GM12865 (cell line): ENCODE data around the gene LRP1.

Experiments used
- DNase-seq: peaks from one replicate; pipeline ENCODE4 v3.0.0; 2010; ENCODE audit warnings: low read depth
- H3K4me3 ChIP-seq: 2 replicates; pipeline ENCODE4 v1.5.1; 2011; ENCODE audit warnings: mild to moderate bottlenecking, low read depth, low read length, control low read depth
- TF ChIP-seq, protein P1 (sequence below): IDR thresholded peaks from 2 replicates; pipeline ENCODE4 v1.5.1; 2011; ENCODE audit warnings: low read length, control low read depth, low read depth, inconsistent platforms; ENCODE audit not compliant: insufficient read depth; ENCODE audit errors: missing control alignments

Gene LRP1

DNA sequence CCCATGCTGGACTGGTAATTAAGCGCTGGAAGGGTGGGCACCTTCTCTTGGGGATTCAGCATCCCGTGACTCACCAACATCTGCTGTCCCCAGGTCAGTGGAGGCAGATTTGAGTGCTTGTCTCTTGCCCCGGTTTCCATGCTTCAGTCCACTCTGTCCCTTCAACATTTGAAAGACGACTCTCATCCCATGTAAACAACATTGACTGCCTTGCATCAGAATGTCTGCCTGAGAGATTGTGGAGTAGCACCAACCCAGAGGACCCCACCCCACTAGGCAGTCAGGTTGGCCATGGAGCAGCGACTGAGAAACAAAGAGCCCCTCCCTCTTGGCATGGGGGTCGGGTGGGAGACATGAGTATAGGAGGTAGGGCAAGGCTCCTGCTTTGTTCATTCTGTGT is 127.6 kb downstream of the LRP1 start:
- DNase-seq: no peak
- H3K4me3 ChIP-seq: no peak overlapping the region
- TF ChIP-seq, protein P1, sequence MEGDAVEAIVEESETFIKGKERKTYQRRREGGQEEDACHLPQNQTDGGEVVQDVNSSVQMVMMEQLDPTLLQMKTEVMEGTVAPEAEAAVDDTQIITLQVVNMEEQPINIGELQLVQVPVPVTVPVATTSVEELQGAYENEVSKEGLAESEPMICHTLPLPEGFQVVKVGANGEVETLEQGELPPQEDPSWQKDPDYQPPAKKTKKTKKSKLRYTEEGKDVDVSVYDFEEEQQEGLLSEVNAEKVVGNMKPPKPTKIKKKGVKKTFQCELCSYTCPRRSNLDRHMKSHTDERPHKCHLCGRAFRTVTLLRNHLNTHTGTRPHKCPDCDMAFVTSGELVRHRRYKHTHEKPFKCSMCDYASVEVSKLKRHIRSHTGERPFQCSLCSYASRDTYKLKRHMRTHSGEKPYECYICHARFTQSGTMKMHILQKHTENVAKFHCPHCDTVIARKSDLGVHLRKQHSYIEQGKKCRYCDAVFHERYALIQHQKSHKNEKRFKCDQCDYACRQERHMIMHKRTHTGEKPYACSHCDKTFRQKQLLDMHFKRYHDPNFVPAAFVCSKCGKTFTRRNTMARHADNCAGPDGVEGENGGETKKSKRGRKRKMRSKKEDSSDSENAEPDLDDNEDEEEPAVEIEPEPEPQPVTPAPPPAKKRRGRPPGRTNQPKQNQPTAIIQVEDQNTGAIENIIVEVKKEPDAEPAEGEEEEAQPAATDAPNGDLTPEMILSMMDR: no peak

DNA sequence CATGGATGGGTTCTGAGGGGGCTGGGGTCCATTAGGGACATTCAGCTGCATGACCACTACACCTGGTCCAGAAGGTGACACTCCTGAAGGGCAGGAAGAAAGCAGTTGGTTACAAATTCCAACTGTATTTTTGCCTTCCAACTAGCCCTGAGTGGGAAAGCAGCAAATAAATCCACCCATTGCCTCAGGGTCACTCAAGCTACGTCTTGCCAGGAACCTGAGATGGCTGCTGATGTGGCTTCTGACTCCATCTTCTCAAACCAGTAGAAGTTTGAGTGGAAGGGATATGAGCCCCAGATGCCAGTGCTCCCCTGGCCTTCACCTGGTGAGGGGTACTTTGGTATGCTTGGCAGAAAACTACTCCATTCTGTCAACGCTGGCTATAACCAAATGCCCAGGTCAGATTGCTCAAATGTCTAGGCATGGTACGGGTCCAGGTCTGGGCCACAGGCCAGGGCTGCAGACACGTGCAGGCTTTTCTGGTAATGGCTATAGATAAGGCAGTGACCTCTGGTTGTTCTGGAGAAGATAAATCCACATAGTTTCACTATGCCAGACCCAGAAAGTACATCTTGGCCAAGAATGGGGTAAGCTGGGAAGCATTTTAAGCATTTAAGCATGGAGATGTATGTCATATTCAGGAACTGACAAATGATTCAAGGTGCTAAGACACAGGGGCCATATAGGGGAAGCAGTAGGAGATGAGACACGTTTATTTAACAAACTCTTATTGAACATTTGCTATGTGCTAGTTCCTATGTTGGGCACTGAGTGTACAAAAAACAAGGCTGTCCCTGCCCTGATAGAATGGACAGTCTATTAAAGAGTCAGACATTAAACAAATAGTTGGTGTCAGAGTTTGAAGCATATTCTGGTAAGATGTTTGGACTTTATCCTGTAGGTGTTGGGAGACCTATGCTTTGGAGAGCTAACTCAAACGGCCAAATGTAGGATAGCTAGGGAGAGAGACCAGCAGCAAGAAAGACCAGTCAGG is 131.0 kb downstream of the LRP1 start:
- H3K4me3 ChIP-seq: no peak overlapping the region
- TF ChIP-seq, protein P1: no peak
- DNase-seq: no peak

DNA sequence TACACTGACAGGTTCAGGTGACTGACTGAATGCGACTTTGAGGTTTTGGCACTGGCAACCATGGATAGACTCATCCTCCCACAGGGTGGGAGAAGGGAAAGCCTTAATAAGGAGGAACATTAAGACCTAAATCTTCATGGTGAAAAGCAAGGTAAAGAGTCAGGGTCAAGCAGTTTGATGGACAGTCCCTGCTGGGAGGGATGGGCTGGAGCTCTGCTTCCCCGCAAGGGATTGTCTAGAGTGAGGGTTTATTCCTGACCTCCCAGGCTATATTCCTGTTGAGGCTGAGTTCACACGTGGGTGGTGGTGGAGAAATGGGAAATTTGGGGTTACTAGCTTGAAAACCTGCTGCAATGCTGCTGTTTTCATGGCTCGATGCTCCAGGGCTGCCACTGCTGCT is 132.1 kb downstream of the LRP1 start:
- no peak overlapping the region for H3K4me3 ChIP-seq
- TF ChIP-seq, protein P1: no peak
- no peak for DNase-seq

DNA sequence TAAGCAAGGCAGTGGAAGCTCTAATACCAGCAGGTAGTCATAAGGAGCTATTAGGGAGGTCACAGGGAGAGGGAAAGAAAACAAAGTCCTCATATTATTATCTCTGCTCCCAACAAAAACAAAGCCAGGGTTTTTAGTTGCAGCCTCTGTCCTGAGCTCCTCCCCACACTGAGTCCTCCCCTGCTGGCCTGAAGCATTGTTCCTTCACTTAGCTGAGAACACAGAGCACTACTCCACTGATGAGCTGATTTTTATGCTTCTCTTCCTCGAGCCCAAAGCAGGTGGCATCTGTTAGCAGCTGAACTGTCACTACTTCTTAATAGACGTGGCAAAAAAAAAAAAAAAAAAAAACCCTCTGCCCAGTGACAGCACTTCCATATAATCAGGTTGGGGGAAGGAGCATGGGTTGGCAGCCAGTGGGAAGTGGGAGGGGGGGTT is 133.2 kb downstream of the LRP1 start:
- no peak for DNase-seq

DNA sequence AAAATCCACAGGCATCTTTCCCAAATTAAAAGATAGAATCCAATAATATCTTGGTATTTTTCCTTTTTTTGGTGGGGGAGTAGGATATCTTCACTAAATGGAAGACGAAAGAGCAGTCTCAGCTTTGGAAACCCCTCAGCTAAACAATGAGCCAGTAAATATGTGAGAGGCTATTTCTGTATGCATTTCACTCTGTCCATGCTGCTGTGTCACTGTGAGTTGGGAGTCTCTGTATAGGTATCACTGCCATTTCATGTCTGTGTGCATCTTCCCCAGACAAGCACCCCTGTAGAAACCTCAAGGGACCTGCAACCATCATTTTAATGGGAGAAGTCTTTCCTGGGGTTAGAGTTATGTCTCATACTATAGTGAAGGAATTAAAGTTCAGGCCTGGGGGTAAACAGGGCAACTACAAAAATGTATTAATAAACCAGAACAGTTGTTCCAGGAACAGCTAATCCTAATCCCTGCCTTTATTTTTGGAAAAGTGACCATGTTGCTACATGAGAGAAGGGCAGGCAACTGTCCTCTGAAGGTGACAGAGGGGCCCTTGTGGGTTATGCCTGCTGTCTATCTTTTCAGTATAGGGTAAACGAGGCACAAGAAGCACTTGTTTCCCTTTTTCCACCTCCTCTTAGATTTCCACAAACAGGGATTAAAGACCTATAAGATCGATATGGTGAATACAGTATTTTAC is 134.0 kb downstream of the LRP1 start:
- TF ChIP-seq, protein P1: no peak
- no peak for DNase-seq
- H3K4me3 ChIP-seq: no peak overlapping the region

More for the DNA sequence above, 133.2 kb downstream of the LRP1 start:
- TF ChIP-seq, protein P1: no peak
- H3K4me3 ChIP-seq: no peak overlapping the region
